ENCODE results near the gene TUBA1A. TPM values are rescaled to one million over a fixed set of nuclear protein-coding genes. Genes with fewer than 3 reads are reported as not detected.
"Not testable (repeated sequence)": the region's sequence is repeated elsewhere in the genome, so short reads cannot be mapped to it uniquely, and the experiment has no call there.

Gene TUBA1A
- total RNA-seq, 2 donors from 2014 or later = 107 to 259 TPM

DNA sequence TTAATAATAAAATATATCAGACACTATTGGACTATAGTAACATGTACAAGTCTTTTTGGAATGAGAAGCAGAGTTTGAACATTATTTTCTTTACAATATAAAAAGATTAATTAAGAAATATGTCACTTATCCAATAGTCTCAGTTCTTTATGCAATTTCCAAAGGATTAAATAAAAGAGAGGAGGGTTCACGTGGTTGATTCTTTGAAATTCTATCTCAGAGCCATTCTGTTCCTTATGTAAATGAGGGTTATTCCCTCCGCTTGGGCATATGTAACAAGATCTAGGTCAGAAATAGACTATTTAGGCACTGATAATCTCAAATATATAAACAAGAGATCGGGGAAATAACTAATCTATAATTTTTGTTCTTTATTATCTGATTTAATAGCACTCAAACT lies 2.1 kb upstream of the TUBA1A start:
- TF ChIP-seq, protein P1, sequence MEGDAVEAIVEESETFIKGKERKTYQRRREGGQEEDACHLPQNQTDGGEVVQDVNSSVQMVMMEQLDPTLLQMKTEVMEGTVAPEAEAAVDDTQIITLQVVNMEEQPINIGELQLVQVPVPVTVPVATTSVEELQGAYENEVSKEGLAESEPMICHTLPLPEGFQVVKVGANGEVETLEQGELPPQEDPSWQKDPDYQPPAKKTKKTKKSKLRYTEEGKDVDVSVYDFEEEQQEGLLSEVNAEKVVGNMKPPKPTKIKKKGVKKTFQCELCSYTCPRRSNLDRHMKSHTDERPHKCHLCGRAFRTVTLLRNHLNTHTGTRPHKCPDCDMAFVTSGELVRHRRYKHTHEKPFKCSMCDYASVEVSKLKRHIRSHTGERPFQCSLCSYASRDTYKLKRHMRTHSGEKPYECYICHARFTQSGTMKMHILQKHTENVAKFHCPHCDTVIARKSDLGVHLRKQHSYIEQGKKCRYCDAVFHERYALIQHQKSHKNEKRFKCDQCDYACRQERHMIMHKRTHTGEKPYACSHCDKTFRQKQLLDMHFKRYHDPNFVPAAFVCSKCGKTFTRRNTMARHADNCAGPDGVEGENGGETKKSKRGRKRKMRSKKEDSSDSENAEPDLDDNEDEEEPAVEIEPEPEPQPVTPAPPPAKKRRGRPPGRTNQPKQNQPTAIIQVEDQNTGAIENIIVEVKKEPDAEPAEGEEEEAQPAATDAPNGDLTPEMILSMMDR (IDR thresholded peaks at IDR 0.05) = no peak
- Histone ChIP-seq H3K27ac (no peak overlapping the region), H3K9me3 (no peaks in the 10 kb centered on the region), H3K4me1 (ENCODE audit: control insufficient read depth in 1 of 2, low read depth in 2 of 2) (peaks cover 19 to 20% of the 10 kb centered on the region in 2 donors), H3K27me3 (replicated peaks; ENCODE audit: insufficient read depth) (no peaks in the 10 kb centered on the region), H3K4me3 (no peak overlapping the region), H3K36me3 (peaks cover 6% of the 10 kb centered on the region)
- no peak for ATAC-seq (ENCODE audit: insufficient number of reproducible peaks, low FRiP score, low read depth)
- no peak for DNase-seq (ENCODE audit: low spot score)

DNA sequence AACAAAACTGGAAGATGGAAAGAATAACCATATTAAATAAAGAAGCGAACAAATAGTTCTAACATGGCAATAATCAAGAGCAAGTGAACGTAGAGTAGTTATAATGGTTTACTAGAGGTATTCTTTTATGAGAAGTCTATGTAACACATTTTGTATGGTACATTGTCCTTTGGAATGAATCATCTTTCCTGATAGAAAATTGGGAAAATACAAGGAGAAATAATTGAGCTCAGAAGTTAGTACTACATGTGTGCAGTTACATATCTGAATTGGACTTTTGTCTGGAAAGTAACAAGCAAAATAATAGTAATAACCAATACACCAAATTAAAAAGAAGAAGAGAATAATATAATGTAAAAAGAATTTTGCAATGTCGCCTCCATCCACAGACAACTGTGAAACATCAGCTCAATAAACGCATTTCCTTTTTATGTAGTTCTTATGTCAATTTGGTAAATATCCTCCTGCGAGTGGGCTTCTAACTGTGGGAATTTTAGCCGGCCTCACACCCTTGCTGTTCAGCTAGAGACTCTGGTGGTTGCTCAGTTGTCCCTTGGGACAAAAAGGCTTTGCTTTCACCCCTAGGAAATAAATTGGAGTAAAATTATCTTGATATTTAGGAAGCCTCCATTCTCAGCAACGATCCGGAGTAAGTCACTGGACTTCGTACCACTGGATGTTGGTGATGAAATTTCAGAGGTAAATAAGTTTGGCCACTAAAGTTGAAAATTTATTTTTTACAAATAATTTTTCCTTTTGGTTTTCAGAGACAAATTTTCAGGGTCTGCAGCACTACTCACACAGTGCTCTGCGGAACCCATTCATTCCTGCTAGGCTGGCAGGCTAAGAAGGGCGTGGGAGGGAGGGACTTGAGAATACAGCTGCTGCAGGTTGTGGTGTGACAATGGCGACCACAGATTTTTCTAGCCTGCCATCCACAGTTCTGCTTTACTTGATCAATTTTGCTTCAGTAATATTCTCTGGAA lies 1.1 kb upstream of the TUBA1A start:
- Histone ChIP-seq H3K27ac (peak overlapping the region; percentile 91 to 99), H3K9me3 (no peaks in the 10 kb centered on the region), H3K36me3 (peaks cover 6% of the 10 kb centered on the region), H3K4me1 (ENCODE audit: control insufficient read depth in 1 of 2, low read depth in 2 of 2) (peaks cover 19 to 20% of the 10 kb centered on the region in 2 donors), H3K27me3 (replicated peaks; ENCODE audit: insufficient read depth) (no peaks in the 10 kb centered on the region), H3K4me3 (peak overlapping the region; percentile 87)
- DNase-seq (ENCODE audit: low spot score) = no peak
- TF ChIP-seq, protein P1 (IDR thresholded peaks at IDR 0.05) = no peak
- no peak for ATAC-seq (ENCODE audit: insufficient number of reproducible peaks, low FRiP score, low read depth)

DNA sequence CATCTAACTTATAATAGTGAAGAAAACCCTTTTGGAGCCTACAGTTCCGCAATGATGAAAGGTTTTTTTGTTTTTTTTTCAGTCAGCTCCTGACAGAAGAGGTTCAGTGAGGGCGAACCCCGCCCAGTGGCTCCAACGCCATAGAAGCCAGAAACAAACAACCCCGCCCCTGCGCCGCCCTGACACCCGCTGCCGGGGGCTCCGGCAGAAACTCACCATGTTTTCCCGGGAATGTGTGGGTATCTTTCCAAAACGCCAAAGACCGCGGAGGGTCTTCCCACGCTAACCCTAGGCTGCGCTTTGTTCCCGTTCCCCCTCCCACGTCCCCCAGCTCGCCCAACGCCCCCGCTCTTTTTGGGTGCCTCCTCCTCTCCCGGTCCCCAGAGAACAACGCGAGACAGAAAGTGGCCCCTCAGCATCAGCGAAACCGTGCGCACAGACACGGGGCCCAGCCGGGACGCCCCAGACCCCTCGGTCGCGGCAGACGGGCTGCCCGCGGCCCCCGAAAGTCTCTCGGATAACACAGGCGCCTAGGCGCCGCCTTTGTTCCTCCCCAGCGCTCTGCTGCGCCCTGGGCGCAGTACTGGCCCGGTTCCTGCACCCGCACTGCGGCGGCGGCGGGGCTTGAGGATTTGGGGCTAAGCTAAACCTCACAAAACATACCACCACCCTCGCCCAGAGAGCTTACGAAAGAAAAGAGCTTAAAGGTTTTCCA lies 522 bp downstream of the TUBA1A start:
- Histone ChIP-seq H3K4me3 (peak overlapping the region; percentile 87), H3K9me3 (no peaks in the 10 kb centered on the region), H3K27me3 (replicated peaks; ENCODE audit: insufficient read depth) (no peaks in the 10 kb centered on the region), H3K36me3 (peaks cover 16% of the 10 kb centered on the region), H3K4me1 (ENCODE audit: control insufficient read depth in 1 of 2, low read depth in 2 of 2) (peaks cover 19 to 20% of the 10 kb centered on the region in 2 donors), H3K27ac (peak overlapping the region; percentile 91 to 99)
- peak; percentile 31 for ATAC-seq (ENCODE audit: insufficient number of reproducible peaks, low FRiP score, low read depth)
- TF ChIP-seq, protein P1 (IDR thresholded peaks at IDR 0.05) = no peak
- peak; percentile 22 for DNase-seq (ENCODE audit: low spot score)

DNA sequence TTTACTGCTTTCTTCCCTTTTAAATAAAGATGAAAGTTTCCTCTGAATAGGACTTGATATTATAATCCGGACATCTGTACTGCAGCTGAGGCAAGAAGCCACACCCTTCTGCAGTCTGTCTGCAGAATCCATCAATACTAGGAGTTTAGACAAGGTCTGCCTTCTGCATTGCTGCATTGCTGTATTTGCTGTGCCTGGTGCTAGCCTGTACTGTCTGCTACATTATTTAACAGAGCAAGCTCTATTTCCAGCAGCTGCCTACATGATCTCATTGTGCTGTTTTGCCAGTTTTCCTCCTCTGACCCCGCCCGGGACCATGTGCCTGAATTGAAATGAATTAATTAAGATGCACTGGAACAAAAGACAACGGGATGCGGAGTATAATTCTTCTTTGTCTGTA lies 1.7 kb downstream of the TUBA1A start:
- Histone ChIP-seq H3K4me1 (ENCODE audit: control insufficient read depth in 1 of 2, low read depth in 2 of 2) (peaks cover 19 to 20% of the 10 kb centered on the region in 2 donors), H3K4me3 (peak overlapping the region; percentile 87), H3K27me3 (replicated peaks; ENCODE audit: insufficient read depth) (no peaks in the 10 kb centered on the region), H3K36me3 (peaks cover 16% of the 10 kb centered on the region), H3K9me3 (no peaks in the 10 kb centered on the region), H3K27ac (peak overlapping the region; percentile 91 to 99)
- TF ChIP-seq, protein P1 (IDR thresholded peaks at IDR 0.05) = no peak
- peak; percentile 10 for DNase-seq (ENCODE audit: low spot score)
- no peak for ATAC-seq (ENCODE audit: insufficient number of reproducible peaks, low FRiP score, low read depth)

DNA sequence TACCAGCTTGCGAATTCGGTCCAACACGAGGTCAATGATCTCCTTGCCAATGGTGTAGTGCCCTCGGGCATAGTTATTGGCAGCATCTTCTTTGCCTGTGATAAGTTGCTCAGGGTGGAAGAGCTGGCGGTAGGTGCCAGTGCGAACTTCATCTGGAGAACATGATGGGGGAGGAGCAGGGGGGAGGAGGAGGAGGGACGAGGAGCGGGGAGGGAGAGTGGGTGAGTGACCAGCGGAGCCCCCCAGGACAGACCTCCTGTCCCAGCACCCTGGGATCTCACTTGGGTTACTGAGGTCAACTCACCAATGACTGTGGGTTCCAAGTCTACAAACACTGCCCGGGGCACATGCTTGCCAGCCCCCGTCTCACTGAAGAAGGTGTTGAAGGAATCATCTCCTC lies 2.6 kb downstream of the TUBA1A start:
- DNase-seq (ENCODE audit: low spot score); H3K9me3 ChIP-seq; H3K27ac ChIP-seq; ATAC-seq (ENCODE audit: insufficient number of reproducible peaks, low FRiP score, low read depth); H3K27me3 ChIP-seq (replicated peaks; ENCODE audit: insufficient read depth): not testable (repeated sequence)
- Histone ChIP-seq H3K4me1 (ENCODE audit: control insufficient read depth in 1 of 2, low read depth in 2 of 2) (peaks cover 19 to 20% of the 10 kb centered on the region in 2 donors), H3K36me3 (peaks cover 16% of the 10 kb centered on the region), H3K4me3 (peak overlapping the region; percentile 87)

DNA sequence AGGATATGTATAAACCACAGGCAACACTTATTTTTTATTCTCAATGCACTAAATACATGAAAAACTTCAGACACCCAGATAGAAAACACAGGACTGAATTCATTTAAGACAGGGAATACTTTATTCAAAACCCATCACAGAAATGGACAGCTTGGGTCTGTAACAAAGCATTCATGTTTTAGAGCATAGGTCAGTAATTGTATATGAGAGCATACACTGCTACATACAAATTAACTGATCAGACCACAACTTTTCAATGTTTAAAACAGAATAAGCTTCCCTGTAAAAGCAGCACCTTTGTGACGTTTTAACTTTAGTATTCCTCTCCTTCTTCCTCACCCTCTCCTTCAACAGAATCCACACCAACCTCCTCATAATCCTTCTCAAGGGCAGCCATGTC lies 4.2 kb downstream of the TUBA1A start:
- not testable (repeated sequence) for DNase-seq (ENCODE audit: low spot score); H3K27me3 ChIP-seq (replicated peaks; ENCODE audit: insufficient read depth); H3K27ac ChIP-seq; ATAC-seq (ENCODE audit: insufficient number of reproducible peaks, low FRiP score, low read depth); H3K9me3 ChIP-seq; H3K4me3 ChIP-seq
- peaks cover 16% of the 10 kb centered on the region for H3K36me3 ChIP-seq
- H3K4me1 ChIP-seq (ENCODE audit: control insufficient read depth in 1 of 2, low read depth in 2 of 2) = peaks cover 14 to 18% of the 10 kb centered on the region in 2 donors

DNA sequence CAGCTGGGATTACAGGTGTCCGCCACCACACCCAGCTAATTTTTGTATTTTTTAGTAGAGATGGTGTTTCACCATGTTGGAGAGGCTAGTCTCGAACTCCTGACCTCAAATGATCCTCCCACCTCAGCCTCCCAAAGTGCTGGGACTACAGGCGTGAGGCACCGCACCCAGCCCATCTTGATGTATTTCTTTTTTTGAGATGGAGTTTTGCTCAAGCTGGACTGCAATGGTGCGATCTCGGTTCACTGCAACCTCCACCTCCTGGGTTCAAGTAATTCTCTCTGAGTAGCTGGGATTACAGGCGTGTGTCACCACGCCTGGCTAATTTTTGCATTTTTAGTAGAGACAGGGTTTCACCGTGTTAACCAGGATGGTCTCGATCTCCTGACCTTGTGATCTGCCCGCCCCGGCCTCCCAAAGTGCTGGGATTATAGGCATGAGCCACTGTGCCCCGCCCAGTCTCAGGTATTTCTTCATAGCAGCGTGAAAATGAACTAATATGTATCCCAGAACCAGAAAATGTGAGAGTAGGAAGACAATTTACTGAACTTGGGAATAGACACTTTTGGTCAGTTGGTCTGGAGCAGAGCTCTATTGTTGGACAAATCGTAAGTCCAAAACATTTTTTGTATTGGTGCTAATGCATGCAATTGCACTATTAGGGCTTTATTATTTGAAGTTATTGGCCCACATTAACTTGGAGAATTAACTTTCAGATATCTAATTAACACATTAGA lies 5.5 kb downstream of the TUBA1A start:
- not testable (repeated sequence) for ATAC-seq (ENCODE audit: insufficient number of reproducible peaks, low FRiP score, low read depth); H3K27ac ChIP-seq; H3K9me3 ChIP-seq; H3K4me3 ChIP-seq; DNase-seq (ENCODE audit: low spot score); H3K27me3 ChIP-seq (replicated peaks; ENCODE audit: insufficient read depth)
- Histone ChIP-seq H3K4me1 (ENCODE audit: control insufficient read depth in 1 of 2, low read depth in 2 of 2) (peaks cover 11 to 13% of the 10 kb centered on the region in 2 donors), H3K36me3 (peaks cover 16% of the 10 kb centered on the region)

Data from thoracic aorta (tissue), 2 donors.